ENCODE results near the gene POF1B. TPM values are rescaled to one million over a fixed set of nuclear protein-coding genes. Genes with fewer than 3 reads are reported as not detected.
"Not testable (repeated sequence)": the region's sequence is repeated elsewhere in the genome, so short reads cannot be mapped to it uniquely, and the experiment has no call there.

POF1B gene
- total RNA-seq, 1 experiment from 2014 or later = 24.1 TPM

DNA sequence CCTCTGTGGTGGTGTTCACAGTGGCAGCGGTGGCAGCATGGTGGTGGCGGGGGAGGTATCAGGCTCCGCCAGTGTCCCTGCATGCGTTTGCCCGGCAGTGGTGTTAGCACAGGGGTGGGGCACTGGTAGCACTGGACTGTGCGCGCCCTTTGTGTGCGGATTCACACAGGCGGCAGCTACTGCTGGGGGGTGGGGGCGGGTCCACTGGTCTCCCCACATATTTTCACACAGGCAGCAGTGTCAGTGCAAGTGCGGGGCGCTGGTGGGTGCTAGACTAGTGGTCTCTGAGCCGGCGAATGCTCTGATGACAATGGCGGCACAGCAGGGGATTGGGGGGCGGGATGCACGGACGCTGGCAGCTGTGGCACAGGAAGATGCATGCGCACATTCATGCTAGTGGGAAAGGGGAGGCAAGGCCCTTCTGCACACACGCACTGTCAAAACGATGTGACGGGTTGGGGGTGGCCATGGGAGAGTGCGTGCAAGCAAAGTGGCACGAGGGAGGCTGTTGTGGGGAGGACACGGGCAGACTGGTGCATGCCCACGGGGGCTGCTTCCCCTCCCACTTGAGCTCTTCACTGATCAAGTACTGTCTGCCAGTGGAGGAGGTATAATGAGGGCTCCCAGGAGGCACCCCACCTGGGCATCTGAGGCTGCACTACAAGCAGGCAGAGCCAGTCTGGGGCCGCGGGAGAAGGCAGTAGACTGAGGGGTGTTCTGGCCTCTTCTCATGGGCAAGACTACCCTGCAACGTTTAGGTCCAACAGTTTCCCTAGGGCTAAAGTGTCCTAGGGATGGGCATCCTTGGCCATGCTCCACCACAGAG, 53.0 kb downstream of the POF1B start:
- no peaks in the 10 kb centered on the region for H3K27me3 Mint-ChIP-seq (ENCODE audit: unreplicated experiment)
- intact Hi-C loops (cut with micrococcal nuclease; ENCODE audit: unreplicated experiment) = no loop called here
- H3K4me1 Mint-ChIP-seq (ENCODE audit: low read depth, unreplicated experiment) = no peaks in the 10 kb centered on the region
- H3K9me3 Mint-ChIP-seq (ENCODE audit: low read depth, unreplicated experiment) = peaks cover 2% of the 10 kb centered on the region
- TF ChIP-seq, protein P1, sequence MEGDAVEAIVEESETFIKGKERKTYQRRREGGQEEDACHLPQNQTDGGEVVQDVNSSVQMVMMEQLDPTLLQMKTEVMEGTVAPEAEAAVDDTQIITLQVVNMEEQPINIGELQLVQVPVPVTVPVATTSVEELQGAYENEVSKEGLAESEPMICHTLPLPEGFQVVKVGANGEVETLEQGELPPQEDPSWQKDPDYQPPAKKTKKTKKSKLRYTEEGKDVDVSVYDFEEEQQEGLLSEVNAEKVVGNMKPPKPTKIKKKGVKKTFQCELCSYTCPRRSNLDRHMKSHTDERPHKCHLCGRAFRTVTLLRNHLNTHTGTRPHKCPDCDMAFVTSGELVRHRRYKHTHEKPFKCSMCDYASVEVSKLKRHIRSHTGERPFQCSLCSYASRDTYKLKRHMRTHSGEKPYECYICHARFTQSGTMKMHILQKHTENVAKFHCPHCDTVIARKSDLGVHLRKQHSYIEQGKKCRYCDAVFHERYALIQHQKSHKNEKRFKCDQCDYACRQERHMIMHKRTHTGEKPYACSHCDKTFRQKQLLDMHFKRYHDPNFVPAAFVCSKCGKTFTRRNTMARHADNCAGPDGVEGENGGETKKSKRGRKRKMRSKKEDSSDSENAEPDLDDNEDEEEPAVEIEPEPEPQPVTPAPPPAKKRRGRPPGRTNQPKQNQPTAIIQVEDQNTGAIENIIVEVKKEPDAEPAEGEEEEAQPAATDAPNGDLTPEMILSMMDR (IDR thresholded peaks at IDR 0.05; ENCODE audit: unreplicated experiment) = no peak
- H3K4me3 Mint-ChIP-seq (ENCODE audit: low read depth, unreplicated experiment) = no peak overlapping the region
- H3K36me3 Mint-ChIP-seq (ENCODE audit: insufficient read depth, unreplicated experiment) = peaks cover 5% of the 10 kb centered on the region
- CTCF ChIA-PET = no interaction called here
- no peak overlapping the region for H3K27ac Mint-ChIP-seq (ENCODE audit: unreplicated experiment)
- no TSS peak for BruUV-seq (replicated peaks)
- no peak for DNase-seq

DNA sequence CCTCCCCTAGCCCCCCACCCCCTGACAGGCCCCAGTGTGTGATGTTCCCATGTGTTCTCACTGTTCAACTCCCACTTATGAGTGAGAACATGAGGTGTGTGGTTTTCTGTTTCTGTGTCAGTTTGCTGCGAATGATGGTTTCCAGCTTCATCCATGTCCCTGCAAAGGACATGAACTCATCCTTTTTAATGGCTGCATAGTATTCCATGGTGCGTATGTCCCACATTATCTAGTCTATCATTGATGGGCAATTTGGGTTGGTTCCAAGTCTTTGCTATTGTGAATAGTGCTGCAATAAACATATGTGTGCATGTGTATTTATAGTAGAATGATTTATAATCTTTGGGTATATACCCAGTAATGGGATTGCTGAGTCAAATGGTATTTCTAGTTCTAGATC, 68.1 kb downstream of the POF1B start:
- DNase-seq; H3K27me3 Mint-ChIP-seq (ENCODE audit: unreplicated experiment); H3K36me3 Mint-ChIP-seq (ENCODE audit: insufficient read depth, unreplicated experiment); intact Hi-C loops (cut with micrococcal nuclease; ENCODE audit: unreplicated experiment); H3K4me3 Mint-ChIP-seq (ENCODE audit: low read depth, unreplicated experiment); H3K27ac Mint-ChIP-seq (ENCODE audit: unreplicated experiment); CTCF ChIA-PET; H3K4me1 Mint-ChIP-seq (ENCODE audit: low read depth, unreplicated experiment); H3K9me3 Mint-ChIP-seq (ENCODE audit: low read depth, unreplicated experiment); BruUV-seq (replicated peaks): not testable (repeated sequence)

DNA sequence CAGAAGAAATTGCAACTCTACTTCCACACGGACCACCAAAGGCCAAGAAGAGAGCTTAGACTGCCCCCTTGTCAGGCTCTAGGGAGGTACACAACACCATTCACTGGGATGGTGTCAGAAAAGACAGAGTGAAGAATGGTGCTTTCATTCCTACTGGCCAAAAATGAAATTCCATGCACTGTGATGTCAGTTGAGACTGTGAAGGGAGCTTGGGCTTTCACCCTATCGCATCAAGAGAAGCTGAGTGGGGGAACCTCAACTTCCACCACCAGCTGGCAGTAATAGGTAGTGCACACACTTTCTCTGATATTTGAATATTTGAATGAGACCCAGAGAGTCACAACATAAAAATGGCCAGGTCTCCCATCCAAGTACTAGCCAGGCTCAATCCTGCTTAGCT, 69.7 kb downstream of the POF1B start:
- BruUV-seq (replicated peaks) = no TSS peak
- CTCF ChIA-PET = no interaction called here
- no peaks in the 10 kb centered on the region for H3K27me3 Mint-ChIP-seq (ENCODE audit: unreplicated experiment)
- intact Hi-C loops (cut with micrococcal nuclease; ENCODE audit: unreplicated experiment) = no loop called here
- TF ChIP-seq, protein P1 (IDR thresholded peaks at IDR 0.05; ENCODE audit: unreplicated experiment) = peak; percentile 35
- no peak overlapping the region for H3K27ac Mint-ChIP-seq (ENCODE audit: unreplicated experiment)
- H3K36me3 Mint-ChIP-seq (ENCODE audit: insufficient read depth, unreplicated experiment) = no peaks in the 10 kb centered on the region
- no peaks in the 10 kb centered on the region for H3K4me1 Mint-ChIP-seq (ENCODE audit: low read depth, unreplicated experiment)
- DNase-seq = no peak
- H3K9me3 Mint-ChIP-seq (ENCODE audit: low read depth, unreplicated experiment) = no peaks in the 10 kb centered on the region
- no peak overlapping the region for H3K4me3 Mint-ChIP-seq (ENCODE audit: low read depth, unreplicated experiment)

DNA sequence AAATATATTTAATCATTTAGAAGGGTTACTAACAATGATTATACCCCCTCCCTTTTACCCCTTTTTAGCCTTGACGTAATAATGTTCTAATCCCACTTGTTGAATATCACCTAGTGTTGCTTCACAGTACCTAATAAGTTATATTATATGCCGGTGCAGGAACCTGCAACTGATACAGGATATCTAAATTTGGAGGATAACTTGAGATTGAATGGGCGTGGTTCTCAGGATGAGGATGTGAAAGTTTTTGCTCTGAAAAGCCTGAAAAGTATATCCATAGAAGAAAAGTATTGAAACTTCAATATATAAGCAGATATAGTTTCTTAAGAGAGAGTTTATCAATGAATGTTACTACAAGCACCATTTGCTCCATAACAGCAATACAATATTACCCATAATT, 75.9 kb downstream of the POF1B start:
- Mint-ChIP-seq H3K27me3 (ENCODE audit: unreplicated experiment) (no peaks in the 10 kb centered on the region), H3K27ac (ENCODE audit: unreplicated experiment) (no peak overlapping the region), H3K4me1 (ENCODE audit: low read depth, unreplicated experiment) (no peaks in the 10 kb centered on the region), H3K9me3 (ENCODE audit: low read depth, unreplicated experiment) (no peaks in the 10 kb centered on the region), H3K4me3 (ENCODE audit: low read depth, unreplicated experiment) (no peak overlapping the region), H3K36me3 (ENCODE audit: insufficient read depth, unreplicated experiment) (no peaks in the 10 kb centered on the region)
- intact Hi-C loops (cut with micrococcal nuclease; ENCODE audit: unreplicated experiment) = no loop called here
- DNase-seq = no peak
- TF ChIP-seq, protein P1 (IDR thresholded peaks at IDR 0.05; ENCODE audit: unreplicated experiment) = no peak
- no TSS peak for BruUV-seq (replicated peaks)
- CTCF ChIA-PET = no interaction called here

DNA sequence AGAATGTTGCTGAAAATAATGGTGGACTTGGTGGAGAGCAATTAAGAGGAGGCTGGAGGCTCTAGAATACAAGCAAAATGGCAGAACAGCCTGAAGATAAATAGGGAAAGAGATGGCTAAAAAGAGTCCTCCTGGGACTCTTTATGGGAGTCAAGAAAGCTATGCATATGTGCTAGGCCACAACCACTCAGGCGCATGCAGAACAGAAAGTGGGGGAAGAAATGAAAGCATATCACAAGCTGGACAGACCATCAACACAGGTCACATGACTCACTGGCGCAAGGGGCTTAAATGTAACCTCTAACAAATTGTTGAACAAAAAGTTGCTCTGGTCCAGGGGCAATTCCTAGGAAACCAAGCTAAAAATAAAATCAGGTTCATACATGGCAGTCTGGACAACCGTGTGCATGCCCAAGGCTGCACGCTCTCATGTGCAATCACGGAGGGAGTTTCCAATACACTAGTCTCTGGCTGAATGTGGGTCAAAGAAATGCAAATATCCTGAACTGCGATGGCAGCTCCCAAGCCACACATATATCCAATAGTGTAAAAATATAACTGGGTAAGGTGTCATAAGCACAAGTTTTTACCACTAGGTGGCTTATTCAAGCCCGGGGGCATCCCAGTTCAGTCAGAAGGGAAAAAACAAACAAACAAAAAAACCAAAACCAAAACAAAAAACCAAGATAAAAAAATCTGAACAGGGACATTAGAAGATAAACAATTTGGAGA, 90.3 kb downstream of the POF1B start:
- peaks cover 5% of the 10 kb centered on the region for H3K36me3 Mint-ChIP-seq (ENCODE audit: insufficient read depth, unreplicated experiment)
- no peaks in the 10 kb centered on the region for H3K4me1 Mint-ChIP-seq (ENCODE audit: low read depth, unreplicated experiment)
- intact Hi-C loops (cut with micrococcal nuclease; ENCODE audit: unreplicated experiment) = no loop called here
- CTCF ChIA-PET = no interaction called here
- TF ChIP-seq, protein P1 (IDR thresholded peaks at IDR 0.05; ENCODE audit: unreplicated experiment) = no peak
- H3K4me3 Mint-ChIP-seq (ENCODE audit: low read depth, unreplicated experiment) = no peak overlapping the region
- H3K27me3 Mint-ChIP-seq (ENCODE audit: unreplicated experiment) = no peaks in the 10 kb centered on the region
- no peak overlapping the region for H3K27ac Mint-ChIP-seq (ENCODE audit: unreplicated experiment)
- DNase-seq = no peak
- H3K9me3 Mint-ChIP-seq (ENCODE audit: low read depth, unreplicated experiment) = peaks cover 2% of the 10 kb centered on the region
- no TSS peak for BruUV-seq (replicated peaks)

DNA sequence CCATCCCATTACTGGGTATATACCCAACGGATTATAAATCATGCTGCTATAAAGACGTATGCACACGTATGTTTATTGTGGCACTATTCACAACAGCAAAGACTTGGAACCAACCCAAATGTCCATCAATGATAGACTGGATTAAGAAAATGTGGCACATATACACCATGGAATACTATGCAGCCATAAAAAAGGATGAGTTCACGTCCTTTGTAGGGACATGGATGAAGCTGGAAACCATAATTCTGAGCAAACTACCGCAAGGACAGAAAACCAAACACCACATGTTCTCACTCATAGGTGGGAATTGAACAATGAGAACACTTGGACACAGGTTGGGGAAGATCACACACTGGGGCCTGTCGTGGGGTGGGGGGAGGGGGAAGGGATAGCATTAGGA, 94.2 kb downstream of the POF1B start:
- DNase-seq; H3K4me1 Mint-ChIP-seq (ENCODE audit: low read depth, unreplicated experiment); BruUV-seq (replicated peaks); H3K4me3 Mint-ChIP-seq (ENCODE audit: low read depth, unreplicated experiment); intact Hi-C loops (cut with micrococcal nuclease; ENCODE audit: unreplicated experiment); H3K27me3 Mint-ChIP-seq (ENCODE audit: unreplicated experiment); H3K36me3 Mint-ChIP-seq (ENCODE audit: insufficient read depth, unreplicated experiment); H3K27ac Mint-ChIP-seq (ENCODE audit: unreplicated experiment); H3K9me3 Mint-ChIP-seq (ENCODE audit: low read depth, unreplicated experiment); CTCF ChIA-PET: not testable (repeated sequence)

Data from Calu3 (cell line).